Upper lobe of left lung (tissue), 4 donors: ENCODE measurements around the gene METTL14.

Experiments used
- CTCF ChIP-seq, 6 experiments: fragments of 450-650 bp in 4 of 6; fragments of 200-600 bp in 2 of 6; sonication (generic) in 2 of 6; IDR thresholded peaks; one replicate each; pipeline ENCODE4 v1.5.1; 2016 to 2019; ENCODE audit warnings: antibody characterized with exemption in 6 of 6
- POLR2A ChIP-seq, 4 donors: fragments of 450-650 bp; IDR thresholded peaks; one replicate each; pipeline ENCODE4 v1.5.1; 2016 to 2017; ENCODE audit warnings: antibody characterized with exemption in 4 of 4, mild to moderate bottlenecking in 2 of 4
- POLR2AphosphoS5 ChIP-seq, 2 donors: sonication (generic); formaldehyde crosslinking; IDR thresholded peaks; one replicate each; pipeline ENCODE4 v1.5.1; 2017; ENCODE audit warnings: antibody characterized with exemption in 2 of 2

GRCh38 chr4:118736900-118737299 is 51.7 kb downstream of the METTL14 start:
- no peak for TF ChIP-seq CTCF (IDR thresholded peaks at IDR 0.05)
- no peak for TF ChIP-seq POLR2A (IDR thresholded peaks at IDR 0.05)
- TF ChIP-seq POLR2AphosphoS5 (IDR thresholded peaks at IDR 0.05), result no peak
